ENCODE measurements around the gene GNPDA1.

GNPDA1 gene

DNA sequence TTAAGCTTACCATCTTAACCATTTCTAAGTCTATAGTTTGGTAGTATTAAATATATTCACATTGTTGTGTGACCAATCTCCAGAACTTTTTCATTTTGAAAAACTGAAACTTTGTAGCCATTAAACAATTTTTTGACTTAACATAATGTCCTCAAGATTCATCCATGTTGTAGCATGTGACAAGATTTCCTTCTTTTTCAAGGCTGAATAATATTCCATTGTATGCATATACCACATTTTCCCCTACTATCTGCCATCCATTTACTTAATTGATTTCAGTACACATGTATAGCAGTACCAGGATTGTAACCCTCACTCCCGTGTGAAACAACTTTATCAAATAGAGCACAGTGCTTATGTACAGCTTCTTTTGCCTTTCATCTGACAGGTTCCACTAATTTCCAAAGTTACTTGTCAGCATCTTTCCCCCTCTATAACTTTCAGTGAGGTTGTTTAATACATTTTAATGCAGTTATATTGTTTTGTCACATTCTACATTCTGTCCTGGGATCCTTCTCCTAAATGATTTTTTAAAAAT is 7.4 kb upstream of the GNPDA1 start:
- no peak for DNase-seq

DNA sequence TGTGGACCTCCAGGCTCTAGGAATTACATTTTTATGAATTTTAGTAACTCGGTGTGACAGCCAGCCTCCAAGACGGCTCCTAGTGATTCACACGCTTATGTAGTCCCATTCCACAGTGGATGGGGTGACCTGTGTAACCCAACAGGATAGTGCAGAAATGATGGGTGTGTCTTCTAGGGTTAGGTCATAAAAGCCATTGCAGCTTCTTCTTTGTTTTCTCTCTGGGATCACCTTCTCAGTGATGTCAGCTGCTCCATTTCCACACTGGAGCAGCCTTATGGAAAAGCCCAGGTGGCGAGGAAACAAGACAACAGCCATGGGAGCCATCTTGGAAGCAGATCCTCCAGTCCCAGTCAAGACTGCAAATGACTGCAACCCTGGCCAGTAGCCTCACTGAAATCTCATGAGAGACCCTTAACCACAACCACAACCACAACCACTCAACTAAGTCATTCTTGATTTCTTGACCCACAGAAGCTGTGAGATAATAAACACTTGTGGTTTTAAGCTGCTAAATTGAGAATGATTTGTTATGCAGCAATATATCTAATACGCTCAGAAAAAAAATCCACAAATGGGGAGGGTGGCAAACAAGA is 5.1 kb upstream of the GNPDA1 start:
- peak; percentile 24 for DNase-seq

DNA sequence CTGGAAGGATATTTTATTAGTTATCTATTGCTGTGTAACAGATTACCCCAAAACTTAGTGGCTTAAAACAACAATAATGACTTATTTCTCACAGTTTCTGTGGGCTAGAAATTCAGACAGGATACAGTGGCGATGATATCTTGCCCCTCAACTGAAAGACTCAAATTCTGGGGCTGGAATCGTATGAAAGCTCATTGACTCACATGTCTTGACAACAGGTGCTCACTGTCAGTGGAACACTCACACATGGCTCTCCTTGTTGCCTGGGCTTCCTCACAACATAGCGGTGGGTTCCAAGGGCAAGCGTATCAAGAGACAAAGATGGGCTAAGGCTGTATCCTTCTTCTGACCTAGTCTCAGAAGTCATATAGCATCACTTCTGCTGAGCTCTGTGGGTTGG is 3.7 kb upstream of the GNPDA1 start:
- DNase-seq: no peak

DNA sequence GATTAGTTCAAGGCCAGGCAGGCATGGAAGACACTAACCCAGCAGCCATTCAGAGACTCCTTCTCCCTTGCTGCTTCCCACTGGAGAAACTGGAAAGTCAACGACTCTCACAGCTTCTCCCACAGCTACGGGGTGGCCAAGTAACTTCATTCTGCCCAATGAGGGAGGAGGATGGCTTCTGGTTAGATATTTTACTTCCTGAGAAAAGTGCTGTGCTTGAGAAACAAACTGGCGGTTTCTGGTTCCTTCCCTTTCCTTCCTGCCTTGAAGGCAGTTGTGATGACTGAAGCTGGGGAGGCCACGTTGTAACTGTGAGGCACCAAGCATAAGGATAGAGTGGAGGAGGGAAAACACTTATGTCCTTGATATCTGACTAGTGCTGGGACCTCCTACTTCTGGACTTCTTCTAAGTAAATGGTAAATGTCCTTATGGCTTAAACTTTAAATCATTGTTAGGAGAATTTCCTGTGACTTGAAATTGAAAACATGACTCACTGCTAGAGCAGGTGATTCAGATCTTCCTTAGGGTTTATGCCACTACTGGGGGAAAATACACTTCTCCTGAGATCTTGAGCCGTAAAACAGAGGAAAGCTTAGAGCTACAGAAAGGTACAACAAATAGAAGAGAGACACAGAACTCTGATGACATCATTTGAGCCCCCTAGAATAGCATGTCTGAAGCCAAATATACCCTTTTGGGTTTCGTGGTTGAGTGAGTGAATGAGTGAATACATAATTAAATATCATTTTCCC is 3.1 kb upstream of the GNPDA1 start:
- peak; percentile 40 for DNase-seq

DNA sequence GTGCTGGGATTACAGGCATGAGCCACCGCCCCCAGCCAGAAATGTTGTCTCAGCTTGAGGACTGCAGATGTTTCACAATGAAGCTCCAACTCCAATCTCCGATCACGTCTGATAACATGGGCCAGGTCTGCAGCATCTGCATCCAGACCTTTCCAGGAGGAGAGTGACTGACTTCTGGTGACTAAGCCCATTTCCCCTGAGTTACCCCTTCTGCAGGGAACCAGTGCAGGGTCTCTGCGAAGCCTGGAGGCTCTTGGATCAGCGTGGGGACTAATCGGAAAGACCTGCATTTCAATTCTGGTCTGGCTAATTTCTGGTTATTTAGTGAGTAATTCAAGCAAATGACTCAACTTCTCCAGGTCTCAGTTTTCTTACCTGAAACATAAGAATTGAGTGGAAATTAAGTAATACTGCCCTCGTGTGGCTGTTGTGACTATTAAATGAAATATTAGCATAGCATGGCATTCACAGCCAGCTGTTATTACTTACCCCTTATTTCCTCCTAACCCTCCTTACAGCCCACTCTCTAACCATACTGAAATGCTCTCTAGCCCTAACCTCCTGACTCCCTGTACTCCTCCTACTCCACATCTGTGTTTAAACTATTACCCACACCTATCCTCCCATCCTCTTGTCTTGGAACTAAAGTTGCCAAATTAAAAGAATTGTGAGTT is 2.2 kb upstream of the GNPDA1 start:
- DNase-seq: peak; percentile 57

DNA sequence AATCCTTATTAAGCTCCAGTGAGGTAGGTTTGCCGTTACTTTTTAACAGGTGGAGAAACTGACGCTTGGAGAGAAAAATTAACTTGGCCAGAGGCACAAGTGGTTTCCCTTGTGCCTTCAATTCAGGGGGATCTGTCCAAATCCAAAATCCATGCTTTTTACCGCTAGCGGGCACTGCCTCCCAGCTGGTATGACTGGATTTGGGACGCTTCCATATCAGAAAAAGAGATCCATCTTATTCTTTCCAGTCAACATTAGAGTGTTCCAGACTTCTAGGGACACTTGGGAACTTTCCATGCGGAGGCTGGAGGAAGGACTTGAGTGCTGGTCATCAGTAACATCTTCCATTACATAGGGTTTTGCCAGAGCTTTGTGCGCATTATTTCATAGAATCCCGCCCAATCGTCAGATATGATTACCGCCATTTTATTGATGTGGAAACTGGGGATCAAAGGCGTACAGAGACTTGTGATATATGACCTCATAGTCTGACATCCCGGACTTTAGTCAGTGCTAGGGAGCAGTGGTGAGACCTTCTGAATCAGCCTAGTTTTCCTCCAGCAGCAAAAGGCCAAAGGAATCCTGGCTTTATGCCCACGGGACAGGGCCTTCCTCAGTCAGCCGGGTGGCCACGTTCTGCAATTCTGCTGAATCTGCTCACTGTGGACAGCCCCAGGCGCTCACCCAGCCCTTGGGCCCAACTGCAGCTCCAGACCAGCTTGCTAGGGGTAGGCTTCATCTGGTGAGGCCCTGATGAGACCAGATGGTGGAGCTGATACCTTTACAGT is 1.1 kb upstream of the GNPDA1 start:
- peak; percentile 89 for DNase-seq

DNA sequence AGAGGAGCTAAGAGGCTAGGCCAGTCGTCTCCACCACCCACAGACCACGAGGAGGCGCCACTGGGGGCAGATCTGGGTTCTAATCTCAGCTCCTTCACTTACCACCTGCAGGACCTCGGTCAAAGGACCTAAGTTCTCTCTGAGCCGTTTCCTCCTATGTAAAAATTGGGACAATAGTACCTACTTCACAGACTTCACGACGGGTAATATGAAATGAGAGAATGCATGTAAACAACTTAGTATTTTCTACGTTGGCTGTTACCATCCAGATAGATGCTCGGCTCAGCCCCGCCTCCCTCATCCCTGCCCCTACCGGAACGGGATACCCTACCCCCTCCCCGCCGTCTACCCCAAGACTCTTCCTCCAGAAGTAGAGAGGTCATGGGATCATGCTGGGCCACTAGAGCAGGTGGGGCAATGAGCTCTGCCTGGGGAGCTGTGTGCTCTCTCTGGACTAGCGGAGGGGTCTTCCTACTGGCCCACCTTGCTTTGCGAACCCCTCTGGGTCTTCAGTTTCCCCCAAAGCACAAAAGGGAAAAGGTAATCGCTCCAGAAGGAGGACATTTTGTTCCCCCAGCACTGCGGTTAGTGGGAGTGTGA is 541 bp downstream of the GNPDA1 start:
- peak; percentile 46 for DNase-seq

DNA sequence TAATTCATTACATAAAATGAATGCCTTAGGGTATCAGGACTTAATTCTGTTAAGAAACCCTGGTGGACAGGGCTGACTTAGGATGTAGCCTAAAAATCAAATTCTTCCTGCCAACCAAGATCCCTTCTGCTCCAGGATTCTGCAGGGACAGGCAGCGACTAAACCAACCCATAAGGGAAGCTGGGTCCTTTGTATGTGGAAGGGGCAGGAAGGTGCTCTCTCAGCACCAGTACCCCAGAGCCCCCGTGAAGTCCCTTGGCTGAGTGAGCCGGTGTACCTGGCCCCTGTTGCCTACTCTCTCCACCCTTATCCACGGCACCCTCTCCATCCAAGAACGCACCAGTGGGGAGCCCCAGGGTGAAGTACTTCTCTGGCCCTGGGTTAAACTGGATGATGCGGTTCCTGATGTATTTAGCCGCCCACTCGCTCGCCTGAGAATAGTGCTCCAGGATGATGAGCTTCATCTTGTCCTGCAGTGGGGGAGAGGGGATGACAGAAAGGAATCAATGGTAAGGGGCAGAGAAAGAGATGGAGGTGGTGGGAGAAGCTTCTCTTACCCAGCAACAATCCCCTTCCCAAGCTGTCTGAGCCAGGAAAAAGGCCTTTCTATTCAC is 1.1 kb downstream of the GNPDA1 start:
- peak; percentile 7 for DNase-seq

DNA sequence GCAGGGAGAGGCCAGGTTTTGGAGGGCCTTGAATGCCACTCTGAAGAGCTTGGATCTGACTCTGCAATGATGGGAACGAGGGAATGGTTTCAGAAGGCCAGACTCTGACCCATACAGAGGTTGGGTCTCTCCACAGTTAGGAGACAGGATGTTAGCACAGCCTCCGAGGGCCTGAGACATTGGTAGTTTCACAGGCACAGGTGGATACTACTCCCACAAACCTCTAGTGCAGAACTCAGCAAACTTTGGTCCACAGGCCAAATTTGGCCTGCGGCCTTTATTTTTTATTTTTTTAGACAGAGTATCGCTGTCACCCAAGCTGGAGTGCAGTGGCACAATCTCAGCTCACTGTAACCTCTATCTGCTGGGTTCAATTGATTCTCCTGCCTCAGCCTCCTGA is 2.9 kb downstream of the GNPDA1 start:
- DNase-seq: no peak

DNA sequence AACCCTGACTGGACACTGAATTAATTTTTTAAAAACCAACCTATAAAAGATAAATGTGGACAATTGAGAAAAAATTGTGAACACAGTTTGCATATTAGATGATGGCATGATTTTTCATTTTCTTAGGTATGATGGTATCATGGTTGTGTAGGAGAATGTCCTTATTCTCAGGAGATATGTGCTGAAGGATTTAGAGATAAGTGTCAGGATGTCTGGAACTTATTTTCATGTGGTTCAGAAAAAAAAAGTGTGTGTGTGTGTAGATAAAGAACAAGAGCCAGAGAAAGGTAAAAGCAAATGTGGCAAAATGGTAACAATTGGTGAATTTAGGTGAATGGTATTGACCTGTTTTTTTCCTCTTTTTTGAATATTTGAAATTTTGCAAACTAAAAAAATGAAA is 4.0 kb downstream of the GNPDA1 start:
- no peak for DNase-seq

DNA sequence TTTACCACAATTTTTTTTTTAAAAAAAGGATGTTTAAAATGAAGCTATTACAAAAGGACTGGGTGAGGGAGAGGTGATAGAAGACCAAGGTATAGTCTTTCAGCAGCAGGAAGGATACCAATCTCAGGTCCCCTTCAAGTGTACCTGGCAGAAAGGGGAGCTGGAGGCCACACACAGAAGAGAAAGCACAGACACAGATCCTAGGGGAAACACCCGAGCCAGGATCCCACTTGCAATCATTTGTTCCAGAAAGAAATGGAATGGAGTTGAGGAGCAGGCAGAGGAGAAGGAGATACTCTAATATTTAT is 5.6 kb downstream of the GNPDA1 start:
- DNase-seq: no peak

DNA sequence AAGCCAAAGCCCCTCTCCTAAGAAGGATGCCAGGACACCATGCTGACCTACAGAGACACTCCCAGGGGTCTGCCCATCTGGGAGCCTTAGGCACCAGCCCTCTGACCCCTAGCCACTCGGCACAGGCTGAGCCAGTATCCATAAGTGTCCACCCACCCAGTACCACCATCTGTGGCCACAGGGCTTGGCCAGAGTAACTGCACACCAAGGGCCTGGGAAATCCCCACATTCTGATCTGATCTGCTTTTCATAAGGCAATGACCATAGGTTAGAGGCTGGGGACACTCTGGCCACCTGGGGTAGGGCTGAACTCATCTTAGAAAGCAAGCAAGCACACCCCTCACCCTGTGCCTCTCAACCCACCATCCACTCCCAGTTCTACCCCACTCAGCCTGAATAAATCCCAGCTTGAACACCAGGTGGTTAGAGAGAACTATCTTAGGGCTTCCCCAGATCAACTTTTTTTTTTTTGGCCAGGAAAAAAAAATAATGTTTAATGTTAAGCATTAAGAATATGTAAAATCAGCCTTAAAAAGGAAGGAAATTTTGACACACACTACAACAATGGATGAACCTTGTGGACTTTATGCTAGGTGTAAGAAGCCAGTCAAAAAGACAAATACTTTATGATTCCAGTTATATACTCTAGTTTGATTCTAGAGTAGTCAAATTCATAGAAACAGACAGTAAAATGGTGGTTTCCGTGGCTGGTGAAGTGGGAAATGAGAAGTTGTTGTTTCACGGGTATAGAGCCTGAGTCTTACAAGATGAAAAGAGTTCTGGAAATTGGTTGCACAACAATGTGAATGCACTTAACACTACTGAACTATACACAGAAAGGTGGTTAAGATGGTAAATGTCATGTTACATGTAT is 6.2 kb downstream of the GNPDA1 start:
- peak; percentile 10 for DNase-seq

DNA sequence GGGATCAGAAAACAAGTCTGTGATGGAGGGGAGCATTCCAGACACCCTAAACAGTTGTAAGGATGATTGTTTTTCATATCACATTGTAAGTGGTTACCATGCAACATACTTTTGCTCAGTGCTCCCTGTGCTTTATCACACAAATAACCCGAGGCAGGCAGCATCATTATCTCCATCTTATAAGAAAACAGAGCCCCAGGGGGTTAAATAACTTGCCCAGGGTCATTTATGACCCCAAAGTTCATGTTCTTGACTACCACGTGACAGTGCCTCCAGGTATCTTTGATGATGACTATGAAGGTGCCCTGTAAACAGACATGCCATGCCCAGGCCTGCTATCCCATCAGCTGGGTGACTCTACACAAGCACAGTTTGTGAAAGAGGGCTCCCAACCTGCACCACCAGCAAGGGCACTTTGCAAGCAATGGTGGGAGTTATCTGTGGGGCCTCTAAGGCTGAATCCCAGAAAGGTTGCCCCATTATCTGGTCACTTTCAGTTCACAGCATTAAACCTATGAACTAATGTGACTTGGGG is 9.5 kb downstream of the GNPDA1 start:
- DNase-seq: no peak

DNA sequence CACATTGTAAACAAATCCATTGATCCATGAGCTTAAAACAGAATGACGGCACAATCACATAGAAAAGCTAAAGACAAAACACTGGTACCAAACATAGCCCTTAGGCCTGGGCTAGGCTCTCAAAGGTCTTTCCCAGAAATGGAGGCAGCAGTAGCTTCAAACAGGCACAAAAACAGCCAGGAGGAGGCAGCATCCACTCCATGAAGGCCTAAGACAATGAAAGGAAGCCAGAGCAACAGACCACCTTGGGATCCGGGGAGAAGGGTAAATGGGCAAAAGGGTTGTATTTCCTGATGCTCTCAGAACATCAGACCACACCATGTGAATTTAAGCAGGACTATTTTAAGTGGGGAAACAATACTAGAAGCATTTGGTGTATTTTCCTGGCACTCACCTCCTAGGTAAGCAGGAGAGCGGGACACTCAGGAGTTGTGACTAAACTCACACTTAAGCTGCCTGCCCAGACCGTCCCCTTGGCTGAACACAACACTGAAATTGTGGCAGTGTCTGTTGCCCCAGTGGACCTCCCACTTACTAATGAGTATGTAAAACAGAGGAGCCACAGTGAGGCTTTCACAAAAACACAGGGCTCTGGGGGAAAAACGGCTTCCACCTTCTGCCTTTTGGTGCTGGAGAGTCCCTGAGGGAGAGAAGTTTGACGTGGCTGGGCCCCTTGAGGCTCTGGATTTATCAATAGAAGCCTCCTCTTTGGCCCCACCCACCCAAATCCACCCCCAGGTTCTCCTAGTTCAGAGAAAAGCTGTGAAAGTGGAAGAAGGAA is 11.9 kb downstream of the GNPDA1 start:
- DNase-seq: peak; percentile 10

DNA sequence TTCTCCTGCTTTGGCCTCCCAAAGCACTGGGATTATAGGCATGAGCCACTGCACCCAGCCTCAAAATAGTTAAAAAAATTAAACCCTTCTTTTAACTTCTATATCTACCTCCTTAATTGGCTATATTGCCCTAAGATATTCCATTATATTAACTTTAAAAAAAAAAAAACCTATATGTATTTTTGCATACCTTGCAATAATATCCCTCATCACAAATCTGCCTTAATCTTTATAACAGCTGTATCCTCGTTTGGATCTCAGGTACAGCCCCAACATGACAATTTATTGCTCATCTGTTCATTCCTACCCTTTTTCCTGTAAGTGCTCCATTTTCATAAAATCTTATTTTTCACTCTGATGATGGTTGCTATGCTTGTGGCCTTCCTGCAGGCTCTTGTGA is 12.7 kb downstream of the GNPDA1 start:
- no peak for DNase-seq

DNA sequence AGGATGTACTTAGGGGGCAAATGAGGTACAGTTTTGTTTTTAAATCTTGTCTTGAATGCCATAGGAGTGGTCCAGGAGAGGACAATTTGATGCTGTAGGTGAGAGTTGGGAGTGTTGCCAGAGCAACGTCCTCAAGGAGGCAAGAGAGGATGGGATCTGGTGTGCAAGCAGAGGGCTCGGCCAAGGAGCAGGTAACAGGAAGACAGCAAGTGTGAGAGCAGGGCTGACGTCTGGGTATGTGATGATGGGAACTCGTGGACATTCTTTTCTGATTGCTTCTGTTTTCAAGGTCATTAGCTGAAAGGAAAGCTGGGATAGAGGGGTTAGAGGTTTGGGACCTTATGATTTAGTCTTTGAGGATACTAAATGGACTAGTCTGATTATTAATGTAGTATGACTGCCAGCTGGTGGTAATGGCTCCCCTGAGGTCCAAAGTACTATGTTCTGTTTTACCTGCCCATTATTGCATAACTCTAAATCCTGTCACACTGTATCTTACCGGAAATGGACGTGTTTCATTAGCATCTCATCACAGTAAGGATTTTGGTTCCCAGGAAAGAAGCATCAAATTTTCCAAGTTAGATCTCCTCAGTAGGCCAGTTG is 15.4 kb downstream of the GNPDA1 start:
- DNase-seq: no peak

DNA sequence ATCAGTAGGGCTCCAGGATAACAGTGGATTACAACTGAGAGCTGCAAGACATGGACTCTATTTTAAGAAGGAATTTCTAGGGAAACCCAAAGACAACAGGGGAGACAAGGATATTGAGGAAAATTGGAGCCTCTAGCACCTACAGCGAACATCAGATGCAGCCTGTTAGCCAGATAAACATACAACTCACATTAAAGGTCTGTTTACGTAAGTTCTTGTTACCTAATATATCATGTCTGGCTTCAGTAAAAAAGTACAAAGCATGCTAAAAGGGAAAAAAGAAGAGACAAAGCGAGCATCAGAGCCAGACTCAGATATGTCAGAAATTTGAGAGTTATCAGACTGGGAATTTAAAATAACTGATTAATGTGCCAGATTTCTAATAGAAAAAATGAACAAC is 17.2 kb downstream of the GNPDA1 start:
- no peak for DNase-seq

DNA sequence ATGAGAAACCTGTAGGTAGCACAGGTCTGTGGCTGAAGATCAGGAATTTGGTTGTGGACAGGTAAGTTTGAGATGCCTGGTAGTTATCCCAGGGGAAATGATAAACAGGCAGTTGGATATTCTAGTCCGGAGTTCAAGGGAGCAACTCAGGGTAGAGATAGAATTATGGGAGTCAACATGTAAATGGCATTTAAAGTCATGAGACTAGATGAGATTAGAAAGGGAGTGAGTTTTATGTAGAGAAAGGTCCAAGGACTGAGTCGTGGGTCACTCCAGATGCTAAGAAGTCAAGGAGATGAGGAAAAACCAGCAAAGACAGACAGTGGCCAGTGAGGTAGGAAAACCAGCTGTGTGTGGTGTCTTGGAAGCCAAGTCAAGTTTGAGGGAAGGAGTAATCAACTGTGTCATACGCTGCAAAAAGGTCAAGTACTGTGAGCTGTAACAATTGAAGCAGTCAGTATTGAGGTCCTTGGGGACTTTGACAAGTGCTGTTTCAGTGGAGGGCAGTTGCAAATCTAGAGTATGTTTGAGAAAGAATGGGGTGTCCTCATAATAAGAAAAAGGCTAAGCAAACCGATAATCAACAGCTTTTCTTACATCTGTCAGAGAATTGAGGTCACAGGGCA is 18.2 kb downstream of the GNPDA1 start:
- no peak for DNase-seq

DNA sequence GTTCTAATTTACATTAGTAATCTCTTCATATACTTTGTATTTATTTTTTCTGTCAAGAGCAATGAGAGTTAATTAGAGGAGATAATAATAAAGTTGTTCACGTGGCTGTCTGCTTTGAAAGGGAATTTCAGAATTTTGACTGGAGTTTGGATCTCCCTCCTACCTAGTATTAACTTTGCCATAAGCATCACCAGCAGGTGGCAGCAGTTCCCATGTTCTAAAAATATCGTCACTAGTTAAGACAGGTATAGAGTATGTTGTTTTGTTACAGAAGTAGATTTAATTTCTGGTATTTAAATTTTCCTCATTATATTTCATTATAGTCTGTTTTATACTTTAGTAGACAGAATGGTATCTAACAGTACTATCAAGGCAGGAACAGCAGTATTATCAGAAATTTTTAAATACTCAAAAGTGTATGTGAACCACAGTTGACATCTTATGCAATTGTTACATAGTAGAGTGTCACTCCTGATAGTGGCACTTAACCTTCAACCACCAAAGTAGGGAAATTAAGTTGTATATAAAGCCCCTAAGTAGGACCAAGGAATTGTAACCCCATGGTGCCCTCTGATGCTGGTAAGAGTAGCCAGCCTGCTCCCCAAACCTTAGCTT is 20.4 kb downstream of the GNPDA1 start:
- peak; percentile 64 for DNase-seq
